Endothelial cell of umbilical vein (primary cell): ENCODE data around the gene IL17F. TPM values are rescaled to one million over a fixed set of nuclear protein-coding genes. Genes with fewer than 3 reads are reported as not detected.

Source experiments
- BruUV-seq: library from RNA; stranded (reverse); fragments of 400-500 nt; replicated peaks from 2 replicates; lab custom pipeline; 2021; lab: Mats Ljungman, UMichigan
- CTCF ChIA-PET: fragments of 300-600, 350-600 bp; sonication (Branson Sonifier 250); formaldehyde crosslinking; loops from one replicate; lab custom pipeline; 2021; ENCODE audit warnings: antibody characterized with exemption, inconsistent platforms; lab: Charles Lee
- POLR2A ChIA-PET: fragments of 300-600, 350-600 bp; sonication (Branson Sonifier 250); formaldehyde crosslinking; loops from one replicate; lab custom pipeline; 2021; ENCODE audit warnings: antibody characterized with exemption, inconsistent platforms; lab: Charles Lee
- DNase-seq: peaks from one replicate; pipeline ENCODE4 v3.0.0-alpha.2; 2011; ENCODE audit warnings: low read depth, low spot score
- FAIRE-seq: peaks from 2 replicates; lab custom pipeline; 2011; peaks lifted over from hg19 to GRCh38; lab: Jason Lieb, UNC
- H2AFZ ChIP-seq: 2 replicates; pipeline ENCODE4 v1.6.0; 2012; ENCODE audit warnings: low read depth, low read length, control low read depth, inconsistent platforms
- H3K27ac ChIP-seq: 2 replicates; pipeline ENCODE4 v1.5.1; 2011; ENCODE audit warnings: low read depth, mild to moderate bottlenecking, control low read depth, low read length, moderate library complexity; ENCODE audit not compliant: insufficient read depth
- H3K27me3 ChIP-seq, 2 experiments: 2 replicates each; pipeline versions ENCODE4 v1.6.0 to v1.6.1; 2011; ENCODE audit warnings: low read length in 2 of 2, mixed read lengths in 1 of 2; ENCODE audit not compliant: control insufficient read depth in 2 of 2, insufficient read depth in 2 of 2
- H3K36me3 ChIP-seq, 2 experiments: 2 replicates in 1 of 2; 3 replicates in 1 of 2; pipeline ENCODE4 v1.5.1; 2011; ENCODE audit warnings: low read length in 2 of 2, mild to moderate bottlenecking in 1 of 2, moderate library complexity in 1 of 2; ENCODE audit not compliant: control insufficient read depth in 2 of 2, insufficient read depth in 2 of 2; ENCODE audit errors: extremely low read depth in 1 of 2
- H3K4me1 ChIP-seq: 3 replicates; pipeline ENCODE4 v1.5.1; 2011; ENCODE audit warnings: mild to moderate bottlenecking, low read length; ENCODE audit not compliant: control insufficient read depth, insufficient read depth; ENCODE audit errors: extremely low read depth
- H3K4me2 ChIP-seq: 2 replicates; pipeline ENCODE4 v1.6.1; 2011; ENCODE audit warnings: low read length, control low read depth, mixed read lengths; ENCODE audit not compliant: insufficient read depth
- H3K4me3 ChIP-seq, 3 experiments: fragments of 200-600 bp in 1 of 3; sonication (generic), shearing (Covaris generic) in 1 of 3; replicated peaks in 1 of 3; 2 replicates each; pipeline ENCODE4 v1.5.1; 2011 to 2016; ENCODE audit warnings: control low read depth in 3 of 3, low read length in 3 of 3, mild to moderate bottlenecking in 2 of 3, inconsistent platforms in 1 of 3, low read depth in 1 of 3, moderate library complexity in 1 of 3; ENCODE audit not compliant: insufficient read depth in 1 of 3
- H3K79me2 ChIP-seq: 2 replicates; pipeline ENCODE4 v1.6.0; 2012; ENCODE audit warnings: low read length, inconsistent platforms; ENCODE audit not compliant: control insufficient read depth, insufficient read depth
- H3K9ac ChIP-seq: replicated peaks from 2 replicates; pipeline ENCODE3; 2011; ENCODE audit warnings: low read length, control low read depth; ENCODE audit not compliant: insufficient read depth; ENCODE audit errors: extremely low read depth
- H3K9me1 ChIP-seq: replicated peaks from 3 replicates; pipeline ENCODE4 v1.6.0; 2011; ENCODE audit warnings: mild to moderate bottlenecking, low read length; ENCODE audit not compliant: control insufficient read depth, insufficient read depth; ENCODE audit errors: extremely low read depth
- H3K9me3 ChIP-seq: replicated peaks from 2 replicates; pipeline ENCODE4 v1.5.1; 2012; ENCODE audit warnings: low read length, inconsistent platforms; ENCODE audit not compliant: control insufficient read depth, insufficient read depth
- H4K20me1 ChIP-seq: replicated peaks from 2 replicates; pipeline ENCODE3; 2011; ENCODE audit warnings: mild to moderate bottlenecking, low read length; ENCODE audit not compliant: control insufficient read depth, insufficient read depth; ENCODE audit errors: extremely low read depth
- EZH2 ChIP-seq: IDR thresholded peaks from 2 replicates; pipeline ENCODE4 v1.6.1; 2012; ENCODE audit warnings: borderline replicate concordance, low read depth, mild to moderate bottlenecking, moderate library complexity, low read length, inconsistent platforms; ENCODE audit not compliant: severe bottlenecking
- FOS ChIP-seq: IDR thresholded peaks from 2 replicates; pipeline ENCODE4 v1.6.1; 2011; ENCODE audit warnings: mild to moderate bottlenecking, low read length, moderate library complexity, borderline replicate concordance; ENCODE audit not compliant: insufficient read depth
- GATA2 ChIP-seq: IDR thresholded peaks from 2 replicates; pipeline ENCODE4 v1.7.0; 2011; ENCODE audit warnings: low read depth, mild to moderate bottlenecking, moderate library complexity, mixed read lengths, low read length; ENCODE audit not compliant: insufficient read length, insufficient read depth
- JUN ChIP-seq: IDR thresholded peaks from 2 replicates; pipeline ENCODE4 v1.6.1; 2011; ENCODE audit warnings: borderline replicate concordance, low read depth; ENCODE audit not compliant: insufficient read length, insufficient read depth
- MYC ChIP-seq: IDR thresholded peaks from one replicate; pipeline ENCODE4 v1.6.1; 2011; ENCODE audit warnings: mild to moderate bottlenecking, low read depth, low read length
- POLR2A ChIP-seq: IDR thresholded peaks from 2 replicates; pipeline ENCODE4 v1.6.1; 2012; ENCODE audit warnings: low read depth, mild to moderate bottlenecking, control low read depth, low read length
- POLR2AphosphoS5 ChIP-seq: IDR thresholded peaks from 2 replicates; pipeline ENCODE4 v1.6.1; 2012; ENCODE audit warnings: low read depth, mild to moderate bottlenecking, control low read depth, low read length, moderate library complexity; ENCODE audit not compliant: insufficient read depth
- dilution Hi-C: fragments of 300-500 bp; cut with MboI; formaldehyde crosslinking; loops from one replicate; pipeline ENCODE4 v1.15.0; 2019; ENCODE audit warnings: low sequenced_read_pairs; ENCODE audit not compliant: extremely low pct_ligation_motif_present
- intact Hi-C: fragments of 100-400 bp; cut with micrococcal nuclease; formaldehyde crosslinking; loops from one replicate; pipeline ENCODE4 v1.10.0; 2022
- polyA plus RNA-seq, 4 experiments: library from polyadenylated mRNA; depleted of rRNA in 3 of 4; stranded (reverse) in 3 of 4; unstranded in 1 of 4; fragments of >200 nt; gene quantifications; 2 replicates each; pipeline versions ENCODE4 v1.2.1 to v1.2.3, GENCODE V29; 2011 to 2012; ENCODE audit warnings: missing spikeins in 1 of 4
- total RNA-seq: library from RNA; stranded (reverse); gene quantifications from 2 replicates; pipeline ENCODE4 v1.2.3, GENCODE V29; 2021
- TF ChIP-seq, protein P1 (sequence below): IDR thresholded peaks from 2 replicates; pipeline ENCODE4 v1.6.1; 2011; ENCODE audit not compliant: insufficient read depth, insufficient read length
- TF ChIP-seq, protein P2 (sequence below), 2 donors: IDR thresholded peaks; 1 replicate in 1 of 2; 2 replicates in 1 of 2; pipeline ENCODE4 v1.5.1; 2011; ENCODE audit warnings: low read length in 2 of 2, mild to moderate bottlenecking in 2 of 2, moderate library complexity in 2 of 2, control low read depth in 1 of 2, inconsistent platforms in 1 of 2, low read depth in 1 of 2; ENCODE audit not compliant: insufficient read depth in 1 of 2; ENCODE audit errors: extremely low read depth in 1 of 2

Gene IL17F
- total and polyA plus RNA-seq, 2 donors (not counting 3 experiments of a cell fraction or from before 2014, with no cell fraction given), result not detected

DNA sequence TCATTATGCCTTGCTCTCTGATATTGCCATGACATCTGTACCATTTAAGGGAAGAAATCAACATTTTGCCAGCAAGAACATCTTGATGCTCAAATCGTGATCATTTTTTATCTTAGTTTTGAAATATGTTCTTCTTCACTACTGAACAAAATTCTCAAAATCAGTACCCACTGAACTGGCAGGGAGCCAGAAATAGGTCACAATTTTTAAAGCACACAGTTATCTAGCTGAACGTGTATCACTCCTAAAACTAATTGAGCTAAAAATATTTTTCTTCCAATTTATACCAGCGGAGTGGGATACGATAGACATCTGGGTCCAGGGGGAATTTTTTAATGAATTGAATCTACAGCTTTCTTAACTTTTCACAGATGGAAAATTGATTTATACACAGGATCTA lies 11.3 kb downstream of the IL17F start:
- Histone ChIP-seq H3K4me2 (no peak overlapping the region), H3K4me3 (no peak overlapping the region), H3K27me3 (no peaks in the 10 kb centered on the region), H3K36me3 (no peaks in the 10 kb centered on the region), H3K27ac (no peak overlapping the region), H3K9me1 (no peaks in the 10 kb centered on the region), H3K79me2 (no peaks in the 10 kb centered on the region), H3K4me1 (no peaks in the 10 kb centered on the region), H3K9ac (no peak overlapping the region), H3K9me3 (no peaks in the 10 kb centered on the region), H4K20me1 (no peaks in the 10 kb centered on the region), H2AFZ (no peak overlapping the region)
- intact Hi-C loops (loop anchor here (10.0 kb wide), 1 partner anchor 378 kb away; no protein-coding TSS in a partner anchor), dilution Hi-C loops (no loop called here)
- no TSS peak for BruUV-seq
- no peak for FAIRE-seq
- ChIA-PET POLR2A (no interaction called here), CTCF (interaction anchor here (0.9 to 1.7 kb wide), 7 partner anchors 11 to 183 kb away, joined by 4 to 15 read pairs (median 5); no protein-coding TSS in a partner anchor)
- DNase-seq, result no peak
- TF ChIP-seq MYC (no peak), POLR2A (no peak), JUN (no peak), FOS (no peak), POLR2AphosphoS5 (no peak), EZH2 (no peak), GATA2 (no peak)
- TF ChIP-seq, protein P1, sequence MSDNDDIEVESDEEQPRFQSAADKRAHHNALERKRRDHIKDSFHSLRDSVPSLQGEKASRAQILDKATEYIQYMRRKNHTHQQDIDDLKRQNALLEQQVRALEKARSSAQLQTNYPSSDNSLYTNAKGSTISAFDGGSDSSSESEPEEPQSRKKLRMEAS, result no peak
- TF ChIP-seq, protein P2, sequence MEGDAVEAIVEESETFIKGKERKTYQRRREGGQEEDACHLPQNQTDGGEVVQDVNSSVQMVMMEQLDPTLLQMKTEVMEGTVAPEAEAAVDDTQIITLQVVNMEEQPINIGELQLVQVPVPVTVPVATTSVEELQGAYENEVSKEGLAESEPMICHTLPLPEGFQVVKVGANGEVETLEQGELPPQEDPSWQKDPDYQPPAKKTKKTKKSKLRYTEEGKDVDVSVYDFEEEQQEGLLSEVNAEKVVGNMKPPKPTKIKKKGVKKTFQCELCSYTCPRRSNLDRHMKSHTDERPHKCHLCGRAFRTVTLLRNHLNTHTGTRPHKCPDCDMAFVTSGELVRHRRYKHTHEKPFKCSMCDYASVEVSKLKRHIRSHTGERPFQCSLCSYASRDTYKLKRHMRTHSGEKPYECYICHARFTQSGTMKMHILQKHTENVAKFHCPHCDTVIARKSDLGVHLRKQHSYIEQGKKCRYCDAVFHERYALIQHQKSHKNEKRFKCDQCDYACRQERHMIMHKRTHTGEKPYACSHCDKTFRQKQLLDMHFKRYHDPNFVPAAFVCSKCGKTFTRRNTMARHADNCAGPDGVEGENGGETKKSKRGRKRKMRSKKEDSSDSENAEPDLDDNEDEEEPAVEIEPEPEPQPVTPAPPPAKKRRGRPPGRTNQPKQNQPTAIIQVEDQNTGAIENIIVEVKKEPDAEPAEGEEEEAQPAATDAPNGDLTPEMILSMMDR (IDR thresholded peaks at IDR 0.05; ENCODE audit: extremely low read depth in 1 of 2, insufficient read depth in 1 of 2, low read depth in 1 of 2, low read length in 2 of 2), result no peak
